NCI-H2107 treated with DMSO at 0.1 percent for 48 hours (cell line): ENCODE measurements around the gene HOXA5.

Experiments used
- DNase-seq: peaks from one replicate; lab custom pipeline; 2025; ENCODE audit not compliant: unreplicated experiment; lab: John Stamatoyannopoulos, UW

The HOXA5 gene

DNA sequence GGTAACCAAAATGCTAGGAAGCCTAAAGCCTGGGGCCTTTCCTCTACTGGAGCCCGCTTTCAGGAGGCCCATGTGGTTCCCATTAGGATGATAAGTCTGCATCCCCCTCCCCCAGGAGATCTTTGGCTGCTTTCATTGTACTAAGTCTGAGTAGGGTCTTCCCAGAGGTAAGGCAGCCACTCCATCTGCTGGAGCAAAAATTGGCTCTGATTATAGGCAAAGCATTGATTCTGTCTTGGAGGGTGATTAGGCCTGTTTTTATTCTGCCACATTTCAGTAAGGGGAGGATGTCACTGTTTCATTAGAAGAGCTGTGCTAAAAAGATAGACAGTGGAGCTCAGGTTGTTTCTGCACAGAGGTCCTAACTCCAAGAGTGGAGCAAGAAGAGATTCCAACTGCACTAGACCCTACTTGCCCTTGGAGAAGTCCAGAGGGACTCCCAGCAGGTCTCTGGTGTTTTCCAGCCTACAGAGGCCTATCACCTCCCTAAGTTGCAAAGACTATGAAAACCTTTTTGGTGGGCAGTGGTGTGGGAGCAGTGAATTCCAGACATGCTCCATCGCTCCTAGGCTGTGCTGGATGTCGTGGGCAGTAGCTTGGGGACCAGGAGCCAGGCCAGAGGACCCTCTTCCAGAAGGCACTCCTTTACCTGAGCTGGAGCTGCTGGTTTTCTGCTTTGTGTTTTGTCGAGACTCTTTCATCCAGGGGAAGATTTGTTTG, 33.9 kb downstream of the HOXA5 start:
- no peak for DNase-seq

GRCh38 chr7:27108390-27109127, 34.9 kb downstream of the HOXA5 start:
- no peak for DNase-seq

DNA sequence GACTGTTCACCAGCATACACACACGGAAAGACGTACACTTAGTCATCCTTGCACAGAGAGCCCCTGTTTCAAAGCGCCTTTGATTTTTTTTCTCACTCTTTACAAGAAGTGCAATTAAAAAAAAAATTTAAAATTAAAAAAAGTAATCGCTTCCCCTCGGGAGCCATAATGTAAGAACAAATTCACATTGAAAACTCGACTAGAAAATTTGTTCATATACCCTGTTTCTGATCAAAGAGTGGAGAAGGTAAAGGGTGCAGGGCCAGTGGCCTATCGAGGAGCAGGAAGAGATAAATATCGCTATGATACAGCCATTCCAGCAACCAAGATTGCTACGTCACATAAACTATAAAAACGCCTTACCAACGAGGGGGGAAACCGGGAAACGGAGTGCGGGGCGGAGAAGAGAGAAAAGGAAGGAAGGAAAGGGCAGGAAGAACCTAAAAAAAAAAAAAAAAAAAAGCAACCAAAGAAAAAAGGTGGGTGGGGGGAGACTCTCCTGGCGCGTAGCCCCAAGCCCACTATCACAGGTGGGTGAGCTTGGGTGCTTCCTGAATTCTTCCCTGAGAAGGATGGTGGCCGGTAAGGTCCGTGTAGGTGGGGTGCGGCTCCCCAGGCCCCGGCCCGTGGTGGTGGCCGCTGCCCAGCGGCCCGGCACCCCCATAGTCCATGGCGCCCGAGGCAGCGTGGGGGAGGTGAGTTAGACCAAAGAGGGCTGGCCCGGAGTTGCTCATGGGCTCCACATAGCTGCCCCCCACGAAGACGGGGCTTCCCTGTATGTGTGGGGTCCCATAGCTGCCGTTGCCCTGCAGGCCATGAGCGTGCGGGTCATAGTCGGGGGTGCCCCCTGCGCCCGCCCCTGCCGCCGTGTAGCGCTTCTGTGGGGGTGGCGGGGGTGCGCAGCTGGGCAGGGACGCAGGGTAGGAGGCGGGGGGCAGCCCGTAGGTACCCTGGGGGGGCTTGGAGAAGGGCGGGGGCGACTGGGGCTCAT, 35.8 kb downstream of the HOXA5 start:
- no peak for DNase-seq

- DNase-seq: no peak
Observed at GRCh38 chr7:27106901-27107240, 36.6 kb downstream of the HOXA5 start.

DNA sequence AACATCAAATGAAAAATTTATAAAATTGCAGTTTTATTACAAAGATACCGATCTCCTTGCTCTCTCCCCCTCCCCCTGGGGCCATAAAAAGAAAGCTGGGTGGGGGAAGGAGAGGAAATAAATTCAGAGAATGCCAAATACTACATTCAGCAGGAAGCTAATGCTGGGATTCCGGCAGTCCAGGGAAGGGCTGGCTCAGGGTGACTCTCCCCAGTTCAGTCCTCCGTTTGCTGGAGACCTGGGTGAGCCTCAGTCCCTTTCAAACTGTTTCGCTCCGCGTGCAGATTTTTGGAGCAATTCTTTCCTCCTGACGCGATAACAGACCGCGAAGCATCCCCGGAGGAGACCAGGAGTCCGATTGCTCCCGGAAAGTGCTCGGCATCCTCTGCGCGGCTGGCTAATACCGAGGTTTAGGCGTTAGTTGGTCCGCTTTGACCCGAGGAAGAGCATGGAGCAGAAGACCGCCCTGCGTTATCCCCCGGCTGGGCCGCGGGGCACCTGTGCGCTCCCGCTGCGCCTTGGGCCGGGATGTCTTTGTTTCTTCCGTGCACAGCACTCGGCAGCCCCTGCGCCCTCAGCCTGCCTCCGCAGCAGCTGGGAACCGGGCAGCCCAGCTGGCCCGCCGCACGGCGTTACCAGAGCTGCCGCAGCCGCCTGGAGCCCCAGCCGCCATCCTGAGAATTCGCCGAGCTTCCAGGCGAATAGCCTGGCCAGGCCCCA, 37.1 kb downstream of the HOXA5 start:
- DNase-seq: peak; percentile 9

GRCh38 chr7:27105301-27106031, 38.0 kb downstream of the HOXA5 start:
- no peak for DNase-seq

- DNase-seq: no peak
Observed at GRCh38 chr7:27104341-27105058, 39.0 kb downstream of the HOXA5 start.

GRCh38 chr7:27103489-27104226, 39.8 kb downstream of the HOXA5 start:
- no peak for DNase-seq

GRCh38 chr7:27102581-27103442, 40.7 kb downstream of the HOXA5 start, which contains the start of gene HOXA2:
HOXA2 (minus strand) TSS chr7:27102683; CDS start chr7:27102500, 183 bp downstream.
- DNase-seq: no peak

DNA sequence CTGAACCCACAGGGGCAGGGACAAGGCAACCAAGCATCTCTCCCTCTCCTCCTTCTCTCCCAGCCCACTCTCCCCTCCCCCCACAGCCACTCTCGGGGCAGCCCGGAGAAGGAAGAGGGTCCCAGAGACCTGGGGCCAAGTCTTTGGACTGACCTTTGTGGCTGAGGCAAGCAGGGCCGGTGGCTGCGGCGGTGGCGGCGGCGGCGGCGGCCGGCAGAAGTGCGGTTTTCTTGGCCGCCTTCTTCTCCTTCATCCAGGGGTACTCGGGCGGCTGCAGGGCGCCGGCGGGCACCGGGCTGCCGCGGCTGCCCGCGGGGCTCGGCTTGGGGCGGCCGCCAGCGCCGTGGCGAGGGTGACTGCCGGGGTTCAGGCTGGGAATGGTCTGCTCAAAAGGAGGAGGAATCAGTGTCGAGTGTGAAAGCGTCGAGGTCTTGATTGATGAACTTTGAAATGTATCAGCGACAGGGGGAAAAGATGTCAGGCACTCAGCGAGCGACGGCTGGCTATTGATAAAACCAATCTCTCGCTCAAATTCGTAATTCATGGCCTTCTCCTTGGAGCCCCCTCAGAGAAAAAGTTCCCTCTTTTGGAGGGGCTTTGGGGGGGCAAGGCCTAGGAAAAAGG, 41.4 kb downstream of the HOXA5 start:
- no peak for DNase-seq

- no peak for DNase-seq
Observed at GRCh38 chr7:27101171-27101956, 42.1 kb downstream of the HOXA5 start.

DNA sequence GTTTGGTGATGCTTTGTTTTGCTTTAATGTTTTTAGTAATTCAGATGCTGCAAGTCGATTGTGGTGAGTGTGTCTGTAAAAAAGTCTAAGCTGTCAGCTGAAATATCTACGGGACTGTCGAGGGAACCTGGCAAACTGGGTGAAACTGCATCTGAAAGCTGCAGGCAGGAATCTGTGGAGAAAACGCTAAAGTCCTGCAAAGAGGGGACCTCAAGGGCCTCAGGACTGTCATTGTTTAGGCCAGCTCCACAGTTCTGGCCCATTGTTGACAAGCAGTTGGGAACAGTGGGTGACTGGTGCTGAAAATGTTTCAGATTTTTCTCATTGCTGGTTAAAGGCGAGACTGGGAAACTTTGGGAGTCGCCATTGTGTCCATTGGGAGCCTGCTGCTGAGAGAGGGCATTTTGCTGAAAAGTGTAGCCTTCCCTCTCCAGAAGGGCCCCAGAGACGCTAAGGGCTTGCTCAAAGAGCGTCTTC, 42.7 kb downstream of the HOXA5 start:
- DNase-seq: no peak

DNA sequence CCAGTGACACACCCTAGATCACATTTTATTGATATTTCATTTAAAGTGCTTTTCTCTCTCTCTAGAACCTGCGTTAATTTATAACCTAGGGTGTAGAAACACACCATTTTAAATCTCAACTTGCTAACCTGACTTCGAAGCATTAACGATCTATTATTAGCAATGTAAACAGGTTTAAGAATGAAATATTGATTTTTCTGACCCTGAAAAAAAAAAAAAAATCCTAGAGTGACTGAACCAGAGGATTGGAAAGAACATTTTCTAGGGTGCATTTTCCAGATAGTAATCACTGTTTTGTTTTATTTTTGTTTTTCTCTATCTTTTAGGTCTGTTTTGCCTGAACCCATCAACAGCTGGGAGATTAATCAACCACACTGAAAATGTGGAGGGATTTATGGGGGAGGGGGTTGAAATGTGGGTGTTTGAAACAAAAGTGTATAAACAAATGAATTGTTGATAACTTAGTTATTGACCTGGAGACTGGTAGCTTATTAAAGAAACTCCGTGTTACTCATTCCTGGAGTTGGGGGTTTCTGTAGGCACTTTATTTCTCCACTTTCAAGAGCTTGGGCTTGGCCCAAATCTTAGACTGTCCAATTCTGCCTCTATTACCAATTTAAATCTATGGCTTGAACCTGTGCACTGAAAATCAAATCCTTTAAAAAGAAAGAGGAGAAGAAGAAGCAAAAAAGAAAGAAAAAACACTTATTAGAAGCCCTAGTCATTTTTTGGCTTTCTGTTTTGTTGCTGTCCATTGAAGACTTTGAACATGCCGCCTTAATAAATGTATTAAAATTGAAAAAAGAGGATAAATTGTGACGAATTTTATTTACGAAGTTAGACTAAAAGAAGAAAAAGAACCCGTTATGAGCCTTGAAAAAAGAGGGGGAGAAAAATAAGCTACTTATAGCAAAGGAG, 43.8 kb downstream of the HOXA5 start:
- DNase-seq: no peak

DNA sequence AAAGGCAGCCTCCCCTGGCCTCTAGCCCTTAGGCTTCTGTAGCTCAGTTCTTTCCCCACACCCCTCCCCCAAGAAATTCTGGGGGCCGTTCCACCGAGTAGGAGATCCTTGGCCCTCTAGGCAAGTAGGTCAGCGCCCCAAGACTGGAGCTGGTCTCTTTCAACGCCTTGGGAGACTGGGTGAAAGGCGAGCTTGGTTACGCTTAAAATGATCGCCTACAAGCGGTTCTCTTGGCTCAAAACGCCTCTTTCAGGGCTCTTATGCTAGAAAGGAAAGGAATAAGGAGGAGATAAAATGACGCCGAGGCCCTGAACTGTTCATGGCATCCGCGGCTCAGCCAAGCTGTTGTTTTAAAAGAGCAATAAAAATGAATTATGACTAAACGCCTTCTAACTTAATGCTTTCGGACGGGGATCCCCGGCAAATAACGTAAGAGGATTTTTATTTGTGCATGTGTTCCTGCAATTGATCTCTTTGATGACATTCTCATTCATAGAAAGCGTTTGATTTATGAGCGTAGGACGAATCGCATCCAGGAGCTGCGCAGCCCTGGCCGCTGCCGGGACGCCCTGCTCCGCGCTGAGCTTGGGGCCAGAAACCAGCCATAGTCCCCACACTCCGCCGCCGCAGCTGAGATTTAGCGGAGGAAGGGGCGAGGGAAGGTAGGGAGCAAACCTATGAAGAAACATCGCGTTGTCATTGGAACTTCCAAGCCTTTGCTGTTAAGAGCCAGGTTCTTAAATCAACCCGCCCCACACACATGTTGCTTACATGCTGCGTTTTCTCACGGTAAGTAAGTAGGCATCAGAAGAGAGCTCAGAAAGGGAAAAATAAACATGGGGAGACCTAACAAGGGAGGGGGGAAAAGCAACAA, 44.7 kb downstream of the HOXA5 start:
- no peak for DNase-seq
